Ovary (tissue), 9 donors: Measurements from ENCODE around the gene TMCC2. TPM values are rescaled to one million over a fixed set of nuclear protein-coding genes. Genes with fewer than 3 reads are reported as not detected.
"Not testable (repeated sequence)": the region's sequence is repeated elsewhere in the genome, so short reads cannot be mapped to it uniquely, and the experiment has no call there.

ENCODE experiments used
- DNase-seq, 5 donors: peaks; one replicate each; pipeline ENCODE4 v3.0.0-alpha.2; 2019 to 2020
- H3K27ac ChIP-seq, 2 donors: fragments of 200-600 bp; one replicate each; pipeline versions ENCODE4 v1.5.1 to v1.8.0; 2019 to 2022
- H3K27me3 ChIP-seq: fragments of 200-600 bp; one replicate; pipeline ENCODE4 v1.8.0; 2022
- H3K36me3 ChIP-seq: fragments of 200-600 bp; sonication (generic); one replicate; pipeline ENCODE4 v1.5.1; 2019
- H3K4me1 ChIP-seq: one replicate; pipeline ENCODE4 v1.8.1; 2013; ENCODE audit warnings: mild to moderate bottlenecking, moderate library complexity; ENCODE audit not compliant: insufficient read depth
- H3K4me3 ChIP-seq: fragments of 200-600 bp; sonication (generic); one replicate; pipeline ENCODE4 v1.5.1; 2017
- H3K9me3 ChIP-seq, 2 donors: fragments of 200-600 bp in 1 of 2; sonication (generic) in 1 of 2; one replicate each; pipeline versions ENCODE4 v1.5.1 to v1.8.1; 2013 to 2019; ENCODE audit warnings: mild to moderate bottlenecking in 1 of 2, moderate library complexity in 1 of 2
- CTCF ChIP-seq, 3 donors: fragments of 450-650 bp in 2 of 3; fragments of 200-600 bp in 1 of 3; IDR thresholded peaks; one replicate each; pipeline versions ENCODE4 v1.5.1 to v1.8.0; 2016 to 2022; ENCODE audit warnings: antibody characterized with exemption in 3 of 3, mild to moderate bottlenecking in 1 of 3
- EP300 ChIP-seq: sonication (generic); formaldehyde crosslinking; IDR thresholded peaks from one replicate; pipeline ENCODE4 v1.6.1; 2017; ENCODE audit warnings: antibody characterized with exemption
- POLR2A ChIP-seq: fragments of 450-650 bp; IDR thresholded peaks from one replicate; pipeline ENCODE4 v1.6.1; 2017; ENCODE audit warnings: antibody characterized with exemption, mild to moderate bottlenecking, moderate library complexity
- WGBS, 3 donors: extraction: QIAGEN DNeasy Blood & Tissue Kit in 1 of 3; methylation state at CpG; one replicate each; pipeline versions ENCODE4 v1.1.5 to v1.1.7; 2013 to 2017; 5-methylcytosine and 5-hydroxymethylcytosine counted together
- intact Hi-C, 4 donors: fragments of 100-400 bp; cut with DNase I; formaldehyde crosslinking; loops; one replicate each; pipeline versions ENCODE4 v1.11.0 to v1.15.1; 2022 to 2023
- polyA plus RNA-seq, 2 donors: library from polyadenylated mRNA; stranded (reverse); fragments of 200-250 nt in 1 of 2; fragments of 350-450 nt in 1 of 2; fragmentation: Illumina TruSeq in 1 of 2; extraction: RNeasy Lipid Tissue Mini Kit (QIAGEN cat#74804) in 1 of 2; gene quantifications; one replicate each; pipeline ENCODE4 v1.2.3, GENCODE V29; 2013 to 2014
- total RNA-seq, 7 donors: library from RNA; depleted of rRNA in 2 of 7; stranded (reverse); fragments of >200 nt in 2 of 7; fragmentation: NEBNext Ultra II Directional in 3 of 7; extraction: Animal tissue kit (Norgen Biotek cat#: 25700) in 3 of 7; gene quantifications; one replicate each; pipeline versions ENCODE4 v1.1.0 to v1.2.4, GENCODE V29; 2016 to 2023
- donor health status: DM: no; HTN: no; CAD: no; lungs with moderate emphysema.
- donor health status: DM: no; HTN: no; CAD: no.
- donor health status: Bipolar disorder and iron deficiency.
- donor health status: DM: yes; HTN: yes; CAD: no.
- donor health status: DM: no; HTN: no; CAD: no.
- donor health status: DM: yes; HTN: yes; CAD: no.

Gene TMCC2
- total and polyA plus RNA-seq, 9 donors, result 2.3 to 11.0 (median 7.8) TPM

GRCh38 chr1:205276689-205277065, 48.9 kb downstream of the TMCC2 start:
- no peak overlapping the region for H3K4me3 ChIP-seq
- intact Hi-C loops, result loop anchor here in 3 of 4 donors (5.0 to 10.0 kb wide), 3 partner anchors 46 to 248 kb away; partner anchors contain the start of gene NUAK2 (in 1 of the 3)
- DNase-seq, result no peak
- no peak for TF ChIP-seq EP300
- no peak for TF ChIP-seq CTCF (IDR thresholded peaks at IDR 0.05)
- no peak for TF ChIP-seq POLR2A
- H3K9me3 ChIP-seq, result no peaks in the 10 kb centered on the region
- H3K4me1 ChIP-seq, result no peaks in the 10 kb centered on the region
- H3K27me3 ChIP-seq, result no peaks in the 10 kb centered on the region
- H3K36me3 ChIP-seq, result no peaks in the 10 kb centered on the region
- H3K27ac ChIP-seq, result no peak overlapping the region
- WGBS, 3 donors, result 91 to 95% (median 93%) methylated on average over 8 of the region's 8 CpGs

- 80 to 90% (median 88%) methylated on average over 3 of the region's 3 CpGs for WGBS, 3 donors
- no peak overlapping the region for H3K4me3 ChIP-seq
- peaks cover 1% of the 10 kb centered on the region for H3K4me1 ChIP-seq
- H3K27ac ChIP-seq, result no peak overlapping the region
- no peak for TF ChIP-seq POLR2A
- TF ChIP-seq CTCF (IDR thresholded peaks at IDR 0.05), result no peak
- no peak for TF ChIP-seq EP300
- intact Hi-C loops, result loop anchor here in 3 of 4 donors (5.0 to 10.0 kb wide), 3 partner anchors 42 to 245 kb away; partner anchors contain the start of gene NUAK2 (in 1 of the 3)
- H3K9me3 ChIP-seq, result no peaks in the 10 kb centered on the region
- no peaks in the 10 kb centered on the region for H3K27me3 ChIP-seq
- H3K36me3 ChIP-seq, result no peaks in the 10 kb centered on the region
- DNase-seq, result no peak
Observed at GRCh38 chr1:205279986-205280385, 52.2 kb downstream of the TMCC2 start.

GRCh38 chr1:205280666-205281395, 53.1 kb downstream of the TMCC2 start:
- DNase-seq, H3K4me3 ChIP-seq, H3K4me1 ChIP-seq, H3K9me3 ChIP-seq, intact Hi-C loops, H3K27ac ChIP-seq, H3K36me3 ChIP-seq, H3K27me3 ChIP-seq: not testable (repeated sequence)
- 92 to 94% (median 93%) methylated on average over 10 of the region's 10 CpGs for WGBS, 3 donors

GRCh38 chr1:205283270-205284147, 55.8 kb downstream of the TMCC2 start:
- Histone ChIP-seq H3K27ac (no peak overlapping the region), H3K27me3 (no peaks in the 10 kb centered on the region), H3K4me1 (peaks cover 11% of the 10 kb centered on the region), H3K9me3 (no peaks in the 10 kb centered on the region), H3K36me3 (no peaks in the 10 kb centered on the region), H3K4me3 (no peak overlapping the region)
- intact Hi-C loops, result no loop called here
- no peak for DNase-seq
- 81 to 83% (median 82%) methylated on average over 15 of the region's 15 CpGs for WGBS, 3 donors
- no peak for TF ChIP-seq CTCF (IDR thresholded peaks at IDR 0.05)
- no peak for TF ChIP-seq EP300
- no peak for TF ChIP-seq POLR2A
